ENCODE data around the gene GUCY1B1. TPM values are rescaled to one million over a fixed set of nuclear protein-coding genes. Genes with fewer than 3 reads are reported as not detected.

The GUCY1B1 gene
- total and polyA plus RNA-seq, 8 donors: 5.3 to 59.8 (median 14.8) TPM; not detected in 1

DNA sequence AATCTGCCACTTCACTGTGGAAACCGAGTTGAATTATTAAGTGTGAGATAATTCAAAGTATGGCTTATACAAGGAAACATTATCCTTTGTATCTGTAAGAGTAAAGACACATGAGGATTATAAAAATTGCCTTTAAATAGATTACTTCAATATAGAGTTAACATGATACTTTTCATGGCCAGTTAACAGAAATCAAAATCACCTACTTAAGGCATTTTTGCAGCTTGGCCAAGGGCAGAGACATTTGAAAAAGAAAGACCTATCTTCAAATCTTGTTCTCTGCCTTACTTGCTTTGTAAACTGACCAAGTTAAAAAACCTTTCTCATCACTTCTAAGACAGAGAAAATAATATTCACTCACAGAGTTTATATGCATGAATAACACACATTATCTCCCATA is 44.9 kb upstream of the GUCY1B1 start:
- Histone ChIP-seq H3K4me3 (no peak overlapping the region), H3K36me3 (peaks cover 0 to 37% (median 9%) of the 10 kb centered on the region in 4 donors), H3K27me3 (no peaks in the 10 kb centered on the region), H3K9me3 (no peaks in the 10 kb centered on the region), H3K4me1 (no peaks in the 10 kb centered on the region), H3K27ac (no peak overlapping the region)
- intact Hi-C loops (cut with DNase I; ENCODE audit: low total_unique reads): no loop called here
- DNase-seq: no peak
- 64 to 85% (median 73%) methylated on average over 1 of the region's 1 CpG for WGBS, 5 donors
- TF ChIP-seq, protein P1, sequence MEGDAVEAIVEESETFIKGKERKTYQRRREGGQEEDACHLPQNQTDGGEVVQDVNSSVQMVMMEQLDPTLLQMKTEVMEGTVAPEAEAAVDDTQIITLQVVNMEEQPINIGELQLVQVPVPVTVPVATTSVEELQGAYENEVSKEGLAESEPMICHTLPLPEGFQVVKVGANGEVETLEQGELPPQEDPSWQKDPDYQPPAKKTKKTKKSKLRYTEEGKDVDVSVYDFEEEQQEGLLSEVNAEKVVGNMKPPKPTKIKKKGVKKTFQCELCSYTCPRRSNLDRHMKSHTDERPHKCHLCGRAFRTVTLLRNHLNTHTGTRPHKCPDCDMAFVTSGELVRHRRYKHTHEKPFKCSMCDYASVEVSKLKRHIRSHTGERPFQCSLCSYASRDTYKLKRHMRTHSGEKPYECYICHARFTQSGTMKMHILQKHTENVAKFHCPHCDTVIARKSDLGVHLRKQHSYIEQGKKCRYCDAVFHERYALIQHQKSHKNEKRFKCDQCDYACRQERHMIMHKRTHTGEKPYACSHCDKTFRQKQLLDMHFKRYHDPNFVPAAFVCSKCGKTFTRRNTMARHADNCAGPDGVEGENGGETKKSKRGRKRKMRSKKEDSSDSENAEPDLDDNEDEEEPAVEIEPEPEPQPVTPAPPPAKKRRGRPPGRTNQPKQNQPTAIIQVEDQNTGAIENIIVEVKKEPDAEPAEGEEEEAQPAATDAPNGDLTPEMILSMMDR (IDR thresholded peaks at IDR 0.05): no peak
- TF ChIP-seq POLR2AphosphoS5 (IDR thresholded peaks at IDR 0.05): no peak
- TF ChIP-seq EP300 (IDR thresholded peaks at IDR 0.05): no peak
- TF ChIP-seq POLR2A (IDR thresholded peaks at IDR 0.05): no peak

DNA sequence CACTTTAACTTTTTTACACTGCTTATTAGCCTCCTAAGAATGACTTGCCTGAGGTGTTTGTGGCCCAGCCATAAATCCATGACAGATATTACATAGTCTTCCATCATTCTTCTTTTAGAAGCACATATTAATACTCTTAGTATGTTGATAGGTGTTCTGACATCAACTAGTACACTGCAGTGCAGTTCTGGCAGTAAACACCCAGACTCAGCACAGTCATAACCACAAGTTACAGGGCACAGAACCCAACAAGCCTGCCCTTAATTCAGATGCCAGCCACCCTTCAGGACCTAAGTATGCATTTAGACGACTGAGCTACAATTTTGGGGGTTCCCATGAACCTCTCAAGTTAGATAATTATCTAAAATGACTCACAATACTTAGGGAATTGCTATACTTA is 36.5 kb upstream of the GUCY1B1 start:
- no peaks in the 10 kb centered on the region for H3K27me3 ChIP-seq
- WGBS, 5 donors: 40 to 74% (median 61%) methylated on average over 1 of the region's 1 CpG
- peaks cover 0 to 3% (median 0%) of the 10 kb centered on the region in 4 donors for H3K4me1 ChIP-seq
- intact Hi-C loops (cut with DNase I; ENCODE audit: low total_unique reads): no loop called here
- peaks cover 0 to 5% (median 0%) of the 10 kb centered on the region in 4 donors for H3K36me3 ChIP-seq
- no peak for TF ChIP-seq POLR2A (IDR thresholded peaks at IDR 0.05)
- TF ChIP-seq, protein P1 (IDR thresholded peaks at IDR 0.05): no peak
- TF ChIP-seq EP300 (IDR thresholded peaks at IDR 0.05): no peak
- TF ChIP-seq POLR2AphosphoS5 (IDR thresholded peaks at IDR 0.05): no peak
- H3K4me3 ChIP-seq: no peak overlapping the region
- no peaks in the 10 kb centered on the region for H3K9me3 ChIP-seq
- no peak for DNase-seq
- no peak overlapping the region for H3K27ac ChIP-seq

DNA sequence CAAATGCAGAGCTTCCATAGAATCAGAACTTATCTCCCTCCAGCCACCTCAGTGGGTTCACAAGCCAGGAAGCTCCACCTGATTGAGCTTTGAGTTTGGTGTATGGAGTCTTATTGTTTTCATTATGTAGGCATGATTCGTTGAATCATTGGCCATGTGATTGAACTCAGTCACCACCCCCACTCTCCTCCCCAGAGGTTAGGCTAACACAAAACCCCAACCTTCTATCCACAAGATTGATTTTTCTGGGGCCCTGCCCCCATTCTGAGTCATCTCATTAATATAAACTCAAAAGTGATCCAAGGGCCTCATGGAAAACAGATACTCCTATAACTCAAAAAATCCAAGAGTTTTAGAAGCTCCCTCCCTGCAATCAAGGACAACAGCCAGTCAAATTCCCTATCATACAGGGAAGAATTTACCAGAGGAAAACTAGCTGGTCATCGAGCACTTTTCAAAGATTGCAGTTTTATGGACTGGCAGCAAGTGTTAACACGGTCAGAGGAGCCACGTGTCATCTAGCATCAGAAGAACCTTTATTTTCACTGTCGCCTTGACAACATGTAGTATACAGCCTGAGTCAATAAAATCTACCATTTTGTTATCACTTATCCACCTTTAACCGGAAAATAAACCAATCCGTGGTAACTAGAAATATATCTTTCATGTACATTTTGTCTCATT is 35.9 kb upstream of the GUCY1B1 start:
- intact Hi-C loops (cut with DNase I; ENCODE audit: low total_unique reads): no loop called here
- no peak overlapping the region for H3K4me3 ChIP-seq
- peaks cover 0 to 3% (median 0%) of the 10 kb centered on the region in 4 donors for H3K4me1 ChIP-seq
- H3K36me3 ChIP-seq: no peaks in the 10 kb centered on the region
- TF ChIP-seq, protein P1 (IDR thresholded peaks at IDR 0.05): no peak
- no peak for TF ChIP-seq POLR2AphosphoS5 (IDR thresholded peaks at IDR 0.05)
- no peak for TF ChIP-seq EP300 (IDR thresholded peaks at IDR 0.05)
- no peak for TF ChIP-seq POLR2A (IDR thresholded peaks at IDR 0.05)
- H3K27ac ChIP-seq: no peak overlapping the region
- 78 to 87% (median 84%) methylated on average over 7 of the region's 7 CpGs for WGBS, 5 donors
- no peaks in the 10 kb centered on the region for H3K27me3 ChIP-seq
- no peak for DNase-seq
- H3K9me3 ChIP-seq: no peaks in the 10 kb centered on the region

DNA sequence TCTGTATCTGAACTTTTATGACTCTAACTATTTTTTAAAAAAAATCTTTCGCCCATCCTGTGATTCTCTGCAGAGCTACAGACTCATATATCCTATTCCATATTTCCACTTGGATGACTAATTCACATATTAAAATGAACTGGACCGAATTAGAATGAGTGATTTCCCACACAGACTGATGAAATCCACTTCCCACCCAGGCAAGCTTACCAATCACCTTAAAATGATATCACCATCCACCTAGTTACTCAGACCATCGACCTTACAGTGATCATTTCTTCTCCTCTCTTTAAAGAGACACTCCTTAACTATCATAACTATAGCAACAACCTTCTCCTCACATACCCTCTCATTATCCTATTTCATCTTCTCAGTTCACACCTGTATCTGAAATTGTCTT is 34.1 kb upstream of the GUCY1B1 start:
- 57 to 83% (median 69%) methylated on average over 3 of the region's 3 CpGs for WGBS, 5 donors
- no peak overlapping the region for H3K27ac ChIP-seq
- no peaks in the 10 kb centered on the region for H3K36me3 ChIP-seq
- no peak for DNase-seq
- TF ChIP-seq EP300 (IDR thresholded peaks at IDR 0.05): no peak
- TF ChIP-seq POLR2AphosphoS5 (IDR thresholded peaks at IDR 0.05): no peak
- no peak for TF ChIP-seq POLR2A (IDR thresholded peaks at IDR 0.05)
- TF ChIP-seq, protein P1 (IDR thresholded peaks at IDR 0.05): no peak
- no peak overlapping the region for H3K4me3 ChIP-seq
- H3K9me3 ChIP-seq: no peaks in the 10 kb centered on the region
- H3K27me3 ChIP-seq: no peaks in the 10 kb centered on the region
- H3K4me1 ChIP-seq: peaks cover 0 to 3% (median 0%) of the 10 kb centered on the region in 4 donors
- intact Hi-C loops (cut with DNase I; ENCODE audit: low total_unique reads): no loop called here
